HG02610 (cell line): ENCODE results near the gene PARP11.

Source experiments
- ATAC-seq: cut with Tn5 transposase; IDR thresholded peaks from one replicate; pipeline ENCODE4 v1.9.1; 2021; ENCODE audit warnings: mild to moderate bottlenecking, moderate library complexity; ENCODE audit not compliant: unreplicated experiment

PARP11 gene

GRCh38 chr12:3775385-3776035 lies 97.7 kb downstream of the PARP11 start:
- ATAC-seq = no peak

- ATAC-seq = no peak
Measured at GRCh38 chr12:3772380-3772779, 100.8 kb downstream of the PARP11 start.

- no peak for ATAC-seq
Measured at GRCh38 chr12:3771853-3772252, 101.3 kb downstream of the PARP11 start.

- ATAC-seq = no peak
Measured at GRCh38 chr12:3770891-3771290, 102.3 kb downstream of the PARP11 start.

- ATAC-seq = no peak
Measured at GRCh38 chr12:3768911-3769447, 104.2 kb downstream of the PARP11 start.

- no peak for ATAC-seq
Measured at GRCh38 chr12:3761116-3761735, 112.0 kb downstream of the PARP11 start.

- ATAC-seq = no peak
Measured at GRCh38 chr12:3759878-3760277, 113.3 kb downstream of the PARP11 start.
